ENCODE measurements around the gene RPS6KA2. TPM values are rescaled to one million over a fixed set of nuclear protein-coding genes. Genes with fewer than 3 reads are reported as not detected.
A peak's percentile ranks its signal among the peaks of the same experiment; 100 is the strongest.

The RPS6KA2 gene
- total RNA-seq, 3 donors from 2014 or later: 8.6 to 21.3 (median 18.7) TPM

DNA sequence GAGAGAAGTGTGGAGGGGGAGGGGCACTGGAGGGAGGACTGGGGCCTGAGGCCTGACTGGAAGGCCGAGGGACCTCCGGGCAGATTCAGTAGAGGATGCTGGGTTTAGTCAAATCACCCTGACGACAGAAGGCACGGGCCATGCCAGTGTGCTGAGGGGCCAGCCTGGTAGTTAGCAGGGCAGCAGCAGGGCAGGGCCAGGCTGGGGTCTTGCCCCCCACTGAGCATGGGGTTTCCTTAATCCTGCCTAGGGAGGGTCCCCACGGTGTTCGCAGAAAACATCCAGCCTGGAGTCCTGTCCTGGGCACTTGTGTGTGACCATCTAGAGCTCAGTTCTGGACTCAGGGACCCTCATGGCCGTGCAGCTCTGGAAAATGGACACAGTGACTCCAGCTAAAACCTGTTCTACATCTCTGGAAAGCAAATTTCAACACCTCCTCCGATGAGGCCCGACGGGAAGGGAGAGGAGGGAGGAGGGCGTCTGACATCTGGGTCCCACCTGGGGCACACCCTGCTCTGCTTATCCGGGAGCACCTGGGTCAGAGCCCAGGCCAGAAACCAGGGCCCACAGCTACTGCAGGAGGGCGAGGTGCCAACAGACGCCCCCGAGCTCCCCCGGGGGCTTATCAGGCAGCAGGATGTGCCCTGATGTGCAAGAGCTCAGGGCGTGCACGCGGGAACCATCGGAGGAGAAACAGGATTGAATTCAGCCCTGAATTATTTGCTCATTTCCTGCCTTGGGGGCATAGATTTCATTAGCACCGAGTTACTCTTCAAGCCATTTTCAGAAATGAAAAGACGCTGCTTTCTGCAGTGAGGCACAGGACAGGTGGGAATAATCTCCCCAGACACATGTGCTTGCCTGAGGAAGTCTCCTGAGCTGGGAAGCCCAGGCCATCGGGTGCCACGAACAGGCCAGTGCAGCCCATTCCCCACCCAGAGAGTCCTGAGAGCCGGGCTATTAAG, 166.3 kb downstream of the RPS6KA2 start:
- Histone ChIP-seq H3K4me3 (no peak overlapping the region), H3K9me3 (no peaks in the 10 kb centered on the region), H3K4me1 (ENCODE audit: low read depth) (no peaks in the 10 kb centered on the region), H3K36me3 (ENCODE audit: low read depth) (no peaks in the 10 kb centered on the region)
- no peak for ATAC-seq
- intact Hi-C loops (cut with DNase I, micrococcal nuclease): no loop called here
- no peak for DNase-seq
- TF ChIP-seq, protein P1, sequence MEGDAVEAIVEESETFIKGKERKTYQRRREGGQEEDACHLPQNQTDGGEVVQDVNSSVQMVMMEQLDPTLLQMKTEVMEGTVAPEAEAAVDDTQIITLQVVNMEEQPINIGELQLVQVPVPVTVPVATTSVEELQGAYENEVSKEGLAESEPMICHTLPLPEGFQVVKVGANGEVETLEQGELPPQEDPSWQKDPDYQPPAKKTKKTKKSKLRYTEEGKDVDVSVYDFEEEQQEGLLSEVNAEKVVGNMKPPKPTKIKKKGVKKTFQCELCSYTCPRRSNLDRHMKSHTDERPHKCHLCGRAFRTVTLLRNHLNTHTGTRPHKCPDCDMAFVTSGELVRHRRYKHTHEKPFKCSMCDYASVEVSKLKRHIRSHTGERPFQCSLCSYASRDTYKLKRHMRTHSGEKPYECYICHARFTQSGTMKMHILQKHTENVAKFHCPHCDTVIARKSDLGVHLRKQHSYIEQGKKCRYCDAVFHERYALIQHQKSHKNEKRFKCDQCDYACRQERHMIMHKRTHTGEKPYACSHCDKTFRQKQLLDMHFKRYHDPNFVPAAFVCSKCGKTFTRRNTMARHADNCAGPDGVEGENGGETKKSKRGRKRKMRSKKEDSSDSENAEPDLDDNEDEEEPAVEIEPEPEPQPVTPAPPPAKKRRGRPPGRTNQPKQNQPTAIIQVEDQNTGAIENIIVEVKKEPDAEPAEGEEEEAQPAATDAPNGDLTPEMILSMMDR (IDR thresholded peaks at IDR 0.05): no peak

DNA sequence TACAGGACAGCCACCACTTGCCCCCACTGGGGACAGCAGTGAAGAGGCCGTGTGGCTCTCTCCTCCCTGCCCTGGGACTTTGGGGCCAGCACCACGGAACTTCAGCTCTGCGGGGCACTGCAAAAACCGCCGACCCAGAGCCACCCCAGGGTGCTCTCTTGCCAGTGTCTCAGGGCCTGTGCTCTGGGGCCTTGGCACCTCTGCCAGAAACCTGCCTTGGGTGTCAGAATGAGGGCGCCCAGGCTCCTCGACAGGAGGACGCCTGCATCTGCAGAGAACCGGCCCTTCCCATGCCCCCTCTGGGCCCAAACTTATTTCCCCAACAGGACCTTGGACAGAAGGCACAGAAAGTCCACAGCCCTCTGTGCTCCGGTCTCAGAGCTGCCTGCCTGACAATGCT, 167.1 kb downstream of the RPS6KA2 start:
- H3K4me3 ChIP-seq: no peak overlapping the region
- no peak for ATAC-seq
- no peaks in the 10 kb centered on the region for H3K9me3 ChIP-seq
- no peaks in the 10 kb centered on the region for H3K4me1 ChIP-seq (ENCODE audit: low read depth)
- intact Hi-C loops (cut with DNase I, micrococcal nuclease): no loop called here
- no peaks in the 10 kb centered on the region for H3K36me3 ChIP-seq (ENCODE audit: low read depth)
- TF ChIP-seq, protein P1 (IDR thresholded peaks at IDR 0.05): no peak
- no peak for DNase-seq

DNA sequence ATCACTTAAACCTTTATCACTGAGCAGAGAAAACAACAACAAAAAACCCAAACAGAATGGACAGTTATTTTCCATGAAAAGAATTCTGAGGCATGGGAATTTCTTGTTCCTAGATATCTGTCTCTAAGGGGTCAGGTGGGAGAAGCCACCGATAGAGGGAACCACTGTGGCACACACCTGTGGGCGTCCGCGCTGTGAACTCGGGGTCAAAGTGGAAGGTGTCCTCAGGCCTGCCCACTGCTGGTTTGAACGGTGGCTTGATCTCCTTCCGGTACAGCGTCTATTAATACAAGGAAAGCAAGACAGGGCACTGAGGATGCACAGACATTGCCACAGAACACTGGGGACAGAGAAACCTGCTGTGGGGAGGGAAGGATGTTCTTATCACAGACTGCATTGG, 167.8 kb downstream of the RPS6KA2 start:
- DNase-seq (no peak), ATAC-seq (no peak)
- no peaks in the 10 kb centered on the region for H3K4me1 ChIP-seq (ENCODE audit: low read depth)
- H3K36me3 ChIP-seq (ENCODE audit: low read depth): no peaks in the 10 kb centered on the region
- intact Hi-C loops (cut with DNase I, micrococcal nuclease): no loop called here
- no peaks in the 10 kb centered on the region for H3K9me3 ChIP-seq
- H3K4me3 ChIP-seq: no peak overlapping the region
- TF ChIP-seq, protein P1 (IDR thresholded peaks at IDR 0.05): no peak

DNA sequence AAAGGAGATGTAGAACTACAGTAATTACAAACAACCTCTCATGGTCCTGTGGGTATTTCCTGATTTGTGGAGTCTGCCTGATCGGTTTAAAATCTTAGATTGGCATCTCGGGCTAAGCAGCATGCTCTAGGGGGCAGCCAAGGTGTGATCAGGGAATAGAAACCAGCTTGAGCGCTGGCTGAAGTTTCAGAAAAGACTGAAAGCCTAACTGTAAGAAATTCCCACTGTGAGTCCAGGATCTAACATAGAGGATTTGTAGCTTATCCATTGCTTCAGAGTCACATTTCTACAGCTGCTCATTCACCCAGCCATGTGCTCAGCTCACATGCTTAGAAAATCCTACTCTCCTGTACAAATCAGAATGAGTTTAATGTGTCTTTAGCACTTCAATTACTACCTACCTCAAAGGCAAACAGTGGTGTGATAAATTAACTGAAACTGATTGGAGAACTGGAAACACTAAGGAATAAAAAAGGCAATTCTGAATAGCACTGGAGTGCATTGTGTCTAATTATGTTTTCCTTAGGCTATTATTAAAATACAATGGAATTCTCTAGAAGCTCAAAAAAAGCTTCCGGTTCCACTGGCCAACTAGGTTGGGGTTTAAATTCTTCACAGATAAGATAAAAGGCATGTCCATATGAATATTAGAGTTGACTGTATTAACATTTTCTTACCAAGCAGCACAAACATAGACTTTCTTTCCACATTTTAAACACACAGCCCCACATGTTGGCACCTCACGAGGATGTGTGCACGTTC, 170.5 kb downstream of the RPS6KA2 start:
- peak; percentile 43 for ATAC-seq
- Histone ChIP-seq H3K9me3 (no peaks in the 10 kb centered on the region), H3K4me1 (ENCODE audit: low read depth) (no peaks in the 10 kb centered on the region), H3K36me3 (ENCODE audit: low read depth) (no peaks in the 10 kb centered on the region), H3K4me3 (no peak overlapping the region)
- peak in 1 of 3 donors; percentile 48 for DNase-seq
- TF ChIP-seq, protein P1 (IDR thresholded peaks at IDR 0.05): no peak
- intact Hi-C loops (cut with DNase I, micrococcal nuclease): no loop called here

DNA sequence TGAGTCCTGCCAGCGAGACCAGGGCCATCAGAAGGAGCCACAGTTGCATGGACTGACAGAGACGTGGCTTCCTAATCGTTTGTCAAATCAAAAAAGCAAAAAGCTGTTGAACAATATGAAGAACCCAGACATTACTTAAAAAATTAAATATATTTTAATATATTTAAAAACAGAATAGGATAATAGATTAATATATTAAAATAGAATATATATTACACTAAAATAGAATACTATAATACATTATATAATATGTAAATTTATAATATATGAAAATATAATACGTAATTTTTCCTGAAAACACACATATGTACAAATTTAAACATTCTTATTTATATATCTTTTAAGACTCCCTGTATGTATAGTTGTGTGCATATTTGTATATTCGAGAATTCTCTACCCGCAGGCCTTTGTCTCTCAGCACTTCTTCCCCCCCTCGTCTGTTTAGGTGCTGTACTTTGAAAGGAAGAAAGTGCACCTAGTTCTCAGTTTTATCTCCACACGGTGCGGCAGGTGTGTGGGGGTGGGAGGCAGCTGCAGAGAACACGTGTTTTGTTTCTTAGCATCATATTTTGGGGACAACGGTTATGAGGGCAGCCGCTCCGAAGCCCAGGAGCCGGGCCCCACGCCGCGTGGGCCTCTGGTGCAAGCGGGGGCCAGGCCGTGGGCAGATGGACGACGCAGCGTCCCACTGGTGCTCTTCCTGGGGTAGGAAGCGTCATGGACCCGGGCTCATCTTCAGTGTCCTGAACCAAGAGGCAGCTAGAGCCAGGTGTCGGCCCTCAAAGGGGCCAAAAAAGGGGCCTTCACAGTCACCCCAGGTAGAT, 172.1 kb downstream of the RPS6KA2 start:
- no peak for DNase-seq

More for the DNA sequence above, 172.1 kb downstream of the RPS6KA2 start:
- intact Hi-C loops (cut with DNase I, micrococcal nuclease): no loop called here
- Histone ChIP-seq H3K4me3 (no peak overlapping the region), H3K9me3 (no peaks in the 10 kb centered on the region), H3K4me1 (ENCODE audit: low read depth) (no peaks in the 10 kb centered on the region), H3K36me3 (ENCODE audit: low read depth) (no peaks in the 10 kb centered on the region)
- no peak for ATAC-seq
- TF ChIP-seq, protein P1 (IDR thresholded peaks at IDR 0.05): no peak

All from mucosa of descending colon (tissue), 3 donors.